SK-N-SH (cell line): ENCODE measurements around the gene ZNF446. TPM values are rescaled to one million over a fixed set of nuclear protein-coding genes. Genes with fewer than 3 reads are reported as not detected.

Experiments
- CTCF ChIA-PET: fragments of 300-600, 350-600 bp; formaldehyde crosslinking; extraction: SDS; loops from one replicate; lab custom pipeline; 2021; lab: Yijun Ruan, JAX
- POLR2A ChIA-PET: fragments of 350-600 bp; sonication (Branson Sonifier 250); formaldehyde crosslinking; extraction: SDS; loops from one replicate; lab custom pipeline; 2020; ENCODE audit warnings: antibody characterized with exemption, inconsistent platforms; lab: Yijun Ruan, JAX
- DNase-seq: peaks from one replicate; pipeline ENCODE4 v3.0.0; 2012
- H2AFZ ChIP-seq: fragments of 200-600 bp; sonication (generic); 2 replicates; pipeline ENCODE4 v1.8.1; 2016; ENCODE audit warnings: antibody characterized with exemption, mild to moderate bottlenecking, low read depth
- H3F3A ChIP-seq: fragments of 200-600 bp; sonication (generic); replicated peaks from 2 replicates; pipeline ENCODE3; 2016; ENCODE audit warnings: antibody characterized with exemption, mild to moderate bottlenecking; ENCODE audit not compliant: insufficient read depth
- H3K27ac ChIP-seq, 2 experiments: fragments of 200-500 bp in 1 of 2; fragments of 200-600 bp in 1 of 2; sonication (Bioruptor generic) in 1 of 2; sonication (generic), shearing (Covaris generic) in 1 of 2; 2 replicates each; pipeline versions ENCODE4 v1.5.1 to v1.6.1; 2014 to 2016; ENCODE audit warnings: low read depth in 2 of 2, inconsistent platforms in 1 of 2, low read length in 1 of 2, mild to moderate bottlenecking in 1 of 2, mixed read lengths in 1 of 2
- H3K27me3 ChIP-seq: fragments of 200-600 bp; sonication (generic), shearing (Covaris generic); 2 replicates; pipeline ENCODE4 v1.6.1; 2016; ENCODE audit warnings: mixed run types; ENCODE audit not compliant: insufficient read depth
- H3K36me3 ChIP-seq, 2 experiments: fragments of 200-500 bp in 1 of 2; fragments of 200-600 bp in 1 of 2; sonication (Bioruptor generic) in 1 of 2; sonication (generic) in 1 of 2; replicated peaks in 1 of 2; 2 replicates each; pipeline versions ENCODE3 to v1.5.1; 2014 to 2016; ENCODE audit warnings: low read length in 1 of 2, mild to moderate bottlenecking in 1 of 2; ENCODE audit not compliant: insufficient read depth in 2 of 2, control insufficient read depth in 1 of 2
- H3K4me1 ChIP-seq, 2 experiments: fragments of 200-500 bp in 1 of 2; fragments of 200-600 bp in 1 of 2; sonication (Bioruptor generic) in 1 of 2; sonication (generic), shearing (Covaris generic) in 1 of 2; 2 replicates each; pipeline versions ENCODE4 v1.5.1 to v1.6.1; 2014 to 2016; ENCODE audit warnings: low read depth in 1 of 2, low read length in 1 of 2, mixed run types in 1 of 2; ENCODE audit not compliant: insufficient read depth in 2 of 2, control insufficient read depth in 1 of 2
- H3K4me2 ChIP-seq: fragments of 200-600 bp; sonication (generic), shearing (Covaris generic); 2 replicates; pipeline ENCODE4 v1.6.1; 2017; ENCODE audit warnings: mixed run types
- H3K4me3 ChIP-seq, 2 experiments: fragments of 200-500 bp in 1 of 2; fragments of 200-600 bp in 1 of 2; sonication (Bioruptor generic) in 1 of 2; sonication (generic), shearing (Covaris generic) in 1 of 2; 2 replicates each; pipeline versions ENCODE4 v1.5.1 to v1.8.1; 2014 to 2016; ENCODE audit warnings: low read depth in 2 of 2, inconsistent platforms in 1 of 2, low read length in 1 of 2, mild to moderate bottlenecking in 1 of 2, mixed read lengths in 1 of 2, moderate library complexity in 1 of 2
- H3K79me2 ChIP-seq: fragments of 200-600 bp; sonication (generic); 2 replicates; pipeline ENCODE4 v1.8.1; 2017; ENCODE audit warnings: mild to moderate bottlenecking; ENCODE audit not compliant: insufficient read depth
- H3K9ac ChIP-seq: fragments of 200-600 bp; sonication (generic); 2 replicates; pipeline ENCODE4 v1.6.1; 2017; ENCODE audit warnings: mixed run types
- H3K9me2 ChIP-seq: fragments of 200-600 bp; sonication (generic); 2 replicates; pipeline ENCODE4 v1.6.1; 2017; ENCODE audit warnings: mixed run types
- H3K9me3 ChIP-seq: fragments of 200-600 bp; sonication (generic); 2 replicates; pipeline ENCODE4 v1.6.1; 2017; ENCODE audit warnings: mixed run types, mild to moderate bottlenecking, moderate library complexity
- H4K20me1 ChIP-seq: fragments of 200-600 bp; sonication (generic); 2 replicates; pipeline ENCODE4 v1.6.1; 2017; ENCODE audit warnings: mild to moderate bottlenecking, mixed run types; ENCODE audit not compliant: insufficient read depth
- CHD2 ChIP-seq: fragments of 150-350 bp; IDR thresholded peaks from 2 replicates; pipeline ENCODE4 v1.6.1; 2018; ENCODE audit warnings: low read length; ENCODE audit not compliant: partially characterized antibody
- CTCF ChIP-seq: fragments of 200-600 bp; sonication (generic); IDR thresholded peaks from 2 replicates; pipeline ENCODE4 v1.6.1; 2017; ENCODE audit warnings: antibody characterized with exemption, mild to moderate bottlenecking, moderate library complexity
- EP300 ChIP-seq, 2 experiments: IDR thresholded peaks; 2 replicates each; pipeline versions ENCODE4 v1.4.0 to v1.6.1; 2012; ENCODE audit warnings: borderline replicate concordance in 1 of 2, low read depth in 1 of 2, low read length in 1 of 2
- FOXJ3 ChIP-seq: sonication (generic); formaldehyde crosslinking; IDR thresholded peaks from 2 replicates; pipeline ENCODE4 v1.5.1; 2020; ENCODE audit warnings: mild to moderate bottlenecking, missing genetic modification reagents
- GABPA ChIP-seq: IDR thresholded peaks from 2 replicates; pipeline ENCODE4 v1.4.0; 2012; ENCODE audit warnings: low read depth, mild to moderate bottlenecking
- GATA2 ChIP-seq: sonication (generic); formaldehyde crosslinking; IDR thresholded peaks from 2 replicates; pipeline ENCODE4 v1.5.0; 2020; ENCODE audit warnings: mild to moderate bottlenecking, missing genetic modification reagents
- JUND ChIP-seq: IDR thresholded peaks from 2 replicates; pipeline ENCODE4 v1.4.0; 2012
- MAX ChIP-seq: IDR thresholded peaks from 2 replicates; pipeline ENCODE4 v1.4.0; 2012; ENCODE audit warnings: low read depth
- MXI1 ChIP-seq: IDR thresholded peaks from 2 replicates; pipeline ENCODE4 v1.6.1; 2012; ENCODE audit warnings: mild to moderate bottlenecking, low read depth, low read length, improper control_type of control experiment
- NFIC ChIP-seq: IDR thresholded peaks from 2 replicates; pipeline ENCODE4 v1.4.0; 2012; ENCODE audit warnings: borderline replicate concordance
- POLR2AphosphoS5 ChIP-seq: IDR thresholded peaks from 2 replicates; pipeline ENCODE4 v1.6.1; 2012; ENCODE audit warnings: low read depth, low read length
- REST ChIP-seq: IDR thresholded peaks from 2 replicates; pipeline ENCODE4 v1.6.1; 2012; ENCODE audit warnings: mild to moderate bottlenecking, low read depth, low read length, moderate library complexity
- RXRA ChIP-seq: IDR thresholded peaks from 2 replicates; pipeline ENCODE4 v1.4.0; 2012; ENCODE audit warnings: low read depth, mild to moderate bottlenecking, borderline replicate concordance
- TEAD4 ChIP-seq: IDR thresholded peaks from 2 replicates; pipeline ENCODE4 v1.4.0; 2012; ENCODE audit warnings: mild to moderate bottlenecking, borderline replicate concordance; ENCODE audit not compliant: insufficient read depth
- WGBS: methylation state at CpG from one replicate; pipeline ENCODE4 v1.1.6; 2017; ENCODE audit warnings: low lambda C conversion rate; 5-methylcytosine and 5-hydroxymethylcytosine counted together
- polyA plus RNA-seq, 3 experiments: library from polyadenylated mRNA; depleted of rRNA; stranded (reverse); fragments of >200 nt; gene quantifications; 2 replicates each; pipeline ENCODE4 v1.2.3, GENCODE V29; 2012

The ZNF446 gene
- polyA plus RNA-seq, 1 of the 3 experiments (the other 2 are of a cell fraction) = 6.9 TPM

- no peak for TF ChIP-seq EP300 (IDR thresholded peaks at IDR 0.05; ENCODE audit: borderline replicate concordance in 1 of 2, low read depth in 1 of 2, low read length in 1 of 2)
- TF ChIP-seq NFIC = no peak
- no peak for TF ChIP-seq FOXJ3
Measured at GRCh38 chr19:58511353-58512208, 35.4 kb downstream of the ZNF446 start, which contains the start of gene SLC27A5 (continued).

- H3K4me3 ChIP-seq = no peak overlapping the region
- H3K27ac ChIP-seq = peak overlapping the region in 1 of 2 experiments; percentile 41; a peak in 2 of 4 replicates
- no peaks in the 10 kb centered on the region; the same call in 1 of the 2 replicates for H4K20me1 ChIP-seq
- no peaks in the 10 kb centered on the region for H3K9me2 ChIP-seq
- H3K9ac ChIP-seq = peak overlapping the region; percentile 32; the same call in 1 of the 2 replicates
- H3K9me3 ChIP-seq = no peaks in the 10 kb centered on the region
- CTCF ChIA-PET = interaction anchor here (0.7 to 2.4 kb wide), 8 partner anchors 10 to 1150 kb away, joined by 3 to 23 read pairs (median 4); partner anchors contain the start of genes CHMP2A, TRAPPC2B, TRIM28 and ZNF547
- H3K27me3 ChIP-seq = no peaks in the 10 kb centered on the region
- TF ChIP-seq POLR2AphosphoS5 = peak; percentile 26; the same call in 1 of the 2 replicates
- TF ChIP-seq TEAD4 = no peak
- peaks cover 9 to 28% of the 10 kb centered on the region in 2 experiments for H3K36me3 ChIP-seq
- 90% methylated on average over 8 of the region's 10 CpGs for WGBS
- peaks cover 0 to 28% of the 10 kb centered on the region in 2 experiments; a peak in 1 of 4 replicates for H3K4me1 ChIP-seq
- POLR2A ChIA-PET = interaction anchor here (1.2 to 1.9 kb wide), 4 partner anchors 30 to 46 kb away, joined by 3 to 10 read pairs (median 5); partner anchors contain the start of genes CHMP2A and TRIM28
- H3K79me2 ChIP-seq = peaks cover 46% of the 10 kb centered on the region
- H3K4me2 ChIP-seq = no peak overlapping the region
- DNase-seq = no peak
- H3F3A ChIP-seq = peaks cover 4% of the 10 kb centered on the region
- no peak overlapping the region for H2AFZ ChIP-seq
Measured at GRCh38 chr19:58513213-58513693, 37.1 kb downstream of the ZNF446 start.

GRCh38 chr19:58513694-58514563 is 37.8 kb downstream of the ZNF446 start:
- 62% methylated on average over 16 of the region's 66 CpGs for WGBS
- Histone ChIP-seq H3K4me1 (peaks cover 0 to 34% of the 10 kb centered on the region in 2 experiments; a peak in 1 of 4 replicates), H2AFZ (no peak overlapping the region)
- TF ChIP-seq RXRA (no peak), GATA2 (CRISPR knock-in tag) (no peak), JUND (no peak), FOXJ3 (no peak), GABPA (no peak), MAX (peak; percentile 73; the same call in 1 of the 2 replicates), CHD2 (peak; percentile 81), REST (no peak), MXI1 (peak; percentile 90), EP300 (IDR thresholded peaks at IDR 0.05; ENCODE audit: borderline replicate concordance in 1 of 2, low read depth in 1 of 2, low read length in 1 of 2) (no peak), CTCF (peak; percentile 85)

More at GRCh38 chr19:58513694-58514563, 37.8 kb downstream of the ZNF446 start:
- Histone ChIP-seq H3K4me2 (peak overlapping the region; percentile 66), H3K9me3 (no peaks in the 10 kb centered on the region), H3K4me3 (peak overlapping the region; percentile 35 to 47; a peak in 3 of 4 replicates), H3K36me3 (peaks cover 9 to 28% of the 10 kb centered on the region in 2 experiments), H3K27ac (peak overlapping the region; percentile 41 to 85), H3F3A (peaks cover 7% of the 10 kb centered on the region), H3K79me2 (peaks cover 53% of the 10 kb centered on the region), H3K27me3 (no peaks in the 10 kb centered on the region), H3K9ac (peak overlapping the region; percentile 32; the same call in 1 of the 2 replicates), H4K20me1 (no peaks in the 10 kb centered on the region; the same call in 1 of the 2 replicates), H3K9me2 (no peaks in the 10 kb centered on the region)
- CTCF ChIA-PET = interaction anchor here (0.6 to 2.4 kb wide), 13 partner anchors 10 to 1151 kb away, joined by 3 to 23 read pairs (median 4); partner anchors contain the start of genes CHMP2A, TRAPPC2B, TRIM28 and ZNF547
- DNase-seq = peak; percentile 99
- POLR2A ChIA-PET = interaction anchor here (1.2 to 1.9 kb wide), 4 partner anchors 30 to 46 kb away, joined by 3 to 10 read pairs (median 5); partner anchors contain the start of genes CHMP2A and TRIM28
